Cardiac atrium fibroblast (primary cell): Measurements from ENCODE around the gene CENPX. TPM values are rescaled to one million over a fixed set of nuclear protein-coding genes. Genes with fewer than 3 reads are reported as not detected.

Experiments
- total RNA-seq: library from RNA; depleted of rRNA; stranded (reverse); fragments of >200 nt; gene quantifications from 2 replicates; pipeline ENCODE4 v1.2.3, GENCODE V29; 2015

The CENPX gene
- total RNA-seq, result 69.9 and 77.9 TPM in 2 replicates

DNA sequence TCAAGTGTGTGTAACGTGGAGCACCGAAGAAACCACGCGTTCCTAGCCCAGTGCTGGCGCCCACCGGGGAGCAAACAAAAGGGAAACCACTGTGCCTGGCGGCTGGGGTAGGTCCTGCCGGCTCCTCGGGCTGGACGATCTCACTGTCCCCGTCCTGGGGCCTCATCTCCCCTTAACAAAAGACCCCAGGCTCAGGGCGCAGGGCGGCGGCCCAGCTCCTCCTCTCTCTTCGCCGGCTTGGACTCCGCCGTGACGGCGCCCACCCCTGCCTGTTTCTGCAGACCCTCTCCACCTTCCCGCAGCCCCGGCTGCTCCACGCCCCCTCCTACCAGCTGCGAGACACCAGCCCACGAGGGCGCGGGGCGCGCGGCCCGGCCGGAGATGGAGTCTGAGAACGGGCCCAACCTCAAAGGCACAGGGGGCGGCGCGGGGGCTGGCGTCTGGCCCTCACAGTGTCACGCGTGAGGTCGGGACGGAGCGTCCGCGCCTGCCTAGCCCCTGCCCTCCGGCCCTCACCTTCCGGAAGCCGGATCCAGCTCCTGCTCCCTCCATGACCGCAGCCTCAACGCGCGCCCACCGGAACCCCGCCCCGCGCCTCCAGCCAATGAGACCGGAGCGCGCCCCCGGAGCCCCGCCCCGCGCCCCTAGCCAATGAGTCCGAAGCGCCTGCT lies at the start of gene CENPX:
Gene CENPX (minus strand): TSS at position 569 of the 671 bp plus-strand sequence. CDS start 17 bp downstream, at position 552.

GRCh38 chr17:82065638-82066303 lies 43.1 kb upstream of the CENPX start, which contains the start of gene DUS1L:
DUS1L (minus strand) TSS chr17:82065804; CDS start chr17:82065059, 745 bp downstream.

DNA sequence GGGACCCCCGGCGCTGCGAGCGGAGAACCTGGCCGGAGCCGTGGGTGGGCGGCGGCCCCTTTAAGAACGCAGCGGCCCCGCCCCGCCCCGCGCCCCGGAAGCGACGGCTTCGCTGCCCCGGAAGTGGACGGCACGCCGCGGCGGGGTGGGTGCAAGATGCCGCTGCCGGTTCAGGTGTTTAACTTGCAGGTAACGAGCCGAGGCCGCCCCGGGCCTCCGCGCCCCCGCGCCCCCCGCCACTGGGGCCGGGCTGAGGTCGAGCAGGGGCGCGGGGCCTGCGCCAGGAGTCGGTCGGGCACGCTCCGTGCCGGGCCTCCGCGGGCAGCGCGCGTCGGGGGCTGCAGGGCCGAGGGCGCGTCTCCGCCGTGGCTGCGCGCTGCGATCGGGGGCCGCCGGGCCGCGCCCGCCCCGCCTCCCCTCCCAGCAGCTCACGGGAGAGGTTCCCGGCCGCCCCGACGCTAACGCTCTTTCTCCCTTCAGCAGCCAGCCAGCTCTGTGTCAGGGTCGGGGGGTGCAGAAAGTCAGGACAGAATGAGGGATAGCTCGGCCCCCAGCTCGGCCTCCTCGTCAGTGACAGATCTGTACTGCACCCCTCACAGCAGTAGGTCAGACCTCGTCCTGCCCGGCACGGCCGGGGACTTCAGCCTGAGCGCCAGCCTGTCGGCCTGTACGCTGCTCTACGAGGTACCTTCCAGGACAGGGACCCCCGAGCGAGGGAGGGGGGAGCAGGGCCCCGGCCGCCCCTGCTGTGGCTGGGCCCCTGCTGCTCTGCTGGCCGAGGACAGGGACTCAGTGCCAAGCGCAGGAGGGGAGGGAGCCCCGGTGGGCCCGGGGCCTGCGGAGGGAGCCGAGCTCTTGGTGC lies 29.3 kb upstream of the CENPX start, which contains the start of the genes GPS1 and RFNG:
Gene GPS1 (plus strand): TSS at position 123 of the 862 bp plus-strand sequence. CDS start 34 bp downstream, at position 157.
Gene RFNG (minus strand): TSS at position 36 of the 862 bp plus-strand sequence. CDS start 45 bp downstream, outside the sequence.

GRCh38 chr17:82037092-82037888 lies 14.6 kb upstream of the CENPX start, which contains the start of gene DCXR:
DCXR (minus strand) TSS chr17:82037697; CDS start chr17:82037682, 15 bp downstream.

GRCh38 chr17:82031303-82031884 lies 8.7 kb upstream of the CENPX start, which contains the start of gene RAC3:
RAC3 (plus strand) TSS chr17:82031678; CDS start chr17:82031762, 84 bp downstream.

GRCh38 chr17:82022981-82023446 lies 336 bp upstream of the CENPX start, which contains the start of gene LRRC45:
LRRC45 (plus strand) TSS chr17:82023305; CDS start chr17:82023644, 339 bp downstream.

DNA sequence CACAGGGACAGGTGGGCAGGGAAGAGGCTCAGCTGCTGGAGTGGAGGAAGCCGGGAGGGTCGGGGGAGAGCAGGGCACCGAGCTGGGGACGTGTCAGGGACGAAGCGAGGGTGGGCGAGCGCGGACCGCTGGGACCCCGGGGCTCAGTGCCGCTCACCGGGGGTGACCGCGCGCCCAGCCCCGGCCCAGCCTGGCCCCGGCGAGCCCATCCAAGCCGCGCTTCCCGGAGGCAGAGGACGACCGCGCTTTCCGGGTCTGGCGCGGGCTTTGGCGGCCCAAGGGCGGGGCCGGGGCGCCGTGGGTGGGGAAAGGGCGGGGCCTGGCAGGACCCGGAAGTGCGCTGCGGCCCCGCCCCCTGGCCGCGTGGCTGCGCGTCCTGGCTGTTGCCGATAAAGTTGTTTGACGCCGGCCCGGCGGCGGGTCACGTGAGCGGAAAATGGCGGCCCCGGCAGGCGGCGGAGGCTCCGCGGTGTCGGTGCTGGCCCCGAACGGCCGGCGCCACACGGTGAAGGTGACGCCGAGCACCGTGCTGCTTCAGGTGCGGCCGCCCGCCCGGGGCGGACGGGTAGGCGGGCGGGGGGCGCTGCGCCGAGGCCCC lies 45.4 kb downstream of the CENPX start, which contains the start of gene ASPSCR1:
Gene ASPSCR1 (plus strand): TSS at position 419 of the 598 bp plus-strand sequence. CDS start 18 bp downstream, at position 437.

Other genes starting within 250 kb of the CENPX start
- gene GCGR, start 218.7 kb downstream of the CENPX start, total RNA-seq, result not detected in 2 replicates
- gene MCRIP1, start 189.6 kb downstream of the CENPX start, total RNA-seq, result 79.1 and 107 TPM in 2 replicates
- not detected in 2 replicates for gene PPP1R27, start 187.8 kb downstream of the CENPX start, total RNA-seq
- gene P4HB, start 162.3 kb downstream of the CENPX start, total RNA-seq, result 3,334 and 3,459 TPM in 2 replicates
- gene ARHGDIA, start 151.5 kb downstream of the CENPX start, total RNA-seq, result 303 and 339 TPM in 2 replicates
- gene ALYREF, start 131.3 kb downstream of the CENPX start, total RNA-seq, result 55.6 and 108 TPM in 2 replicates
- 195 and 225 TPM in 2 replicates for gene ANAPC11, start 131.2 kb downstream of the CENPX start, total RNA-seq
- gene NPB, start 120.6 kb downstream of the CENPX start, total RNA-seq, result 6.6 TPM in 1 of 2 replicates, not detected in the other
- 28.3 and 50.5 TPM in 2 replicates for gene PCYT2, start 111.5 kb downstream of the CENPX start, total RNA-seq
- 13.1 and 14.3 TPM in 2 replicates for gene SIRT7, start 104.7 kb downstream of the CENPX start, total RNA-seq
- gene MAFG, start 95.1 kb downstream of the CENPX start, total RNA-seq, result 12.8 and 18.1 TPM in 2 replicates
- gene PYCR1, start 85.6 kb downstream of the CENPX start, total RNA-seq, result 155 and 219 TPM in 2 replicates
- not detected in 2 replicates for gene MYADML2, start 75.6 kb downstream of the CENPX start, total RNA-seq
- gene NOTUM, start 61.7 kb downstream of the CENPX start, total RNA-seq, result not detected in 2 replicates
- 14.3 and 17.8 TPM in 2 replicates for gene ASPSCR1, start 45.2 kb downstream of the CENPX start, total RNA-seq
- 7.9 and 8.8 TPM in 2 replicates for gene LRRC45, start 427 bp upstream of the CENPX start, total RNA-seq
- gene RAC3, start 8.8 kb upstream of the CENPX start, total RNA-seq, result 32.6 and 38.8 TPM in 2 replicates
- gene DCXR, start 14.8 kb upstream of the CENPX start, total RNA-seq, result 83.4 and 156 TPM in 2 replicates
- 34.7 and 43.7 TPM in 2 replicates for gene RFNG, start 28.9 kb upstream of the CENPX start, total RNA-seq
- gene GPS1, start 29.0 kb upstream of the CENPX start, total RNA-seq, result 91.0 and 91.7 TPM in 2 replicates
- gene DUS1L, start 42.9 kb upstream of the CENPX start, total RNA-seq, result 33.0 and 34.7 TPM in 2 replicates
- 80.9 and 170 TPM in 2 replicates for gene FASN, start 75.4 kb upstream of the CENPX start, total RNA-seq
- gene CCDC57, start 190.0 kb upstream of the CENPX start, total RNA-seq, result 6.5 and 9.4 TPM in 2 replicates
- 600 and 632 TPM in 2 replicates for gene SLC16A3, start 206.2 kb upstream of the CENPX start, total RNA-seq